GM18498 (cell line): ENCODE results near the gene ZNF726.
"Not testable (repeated sequence)": the region's sequence is repeated elsewhere in the genome, so short reads cannot be mapped to it uniquely, and the experiment has no call there.

Experiments used
- ATAC-seq: cut with Tn5 transposase; IDR thresholded peaks from one replicate; pipeline ENCODE4 v1.9.1; 2021; ENCODE audit warnings: mild to moderate bottlenecking, moderate library complexity; ENCODE audit not compliant: unreplicated experiment

ZNF726 gene

DNA sequence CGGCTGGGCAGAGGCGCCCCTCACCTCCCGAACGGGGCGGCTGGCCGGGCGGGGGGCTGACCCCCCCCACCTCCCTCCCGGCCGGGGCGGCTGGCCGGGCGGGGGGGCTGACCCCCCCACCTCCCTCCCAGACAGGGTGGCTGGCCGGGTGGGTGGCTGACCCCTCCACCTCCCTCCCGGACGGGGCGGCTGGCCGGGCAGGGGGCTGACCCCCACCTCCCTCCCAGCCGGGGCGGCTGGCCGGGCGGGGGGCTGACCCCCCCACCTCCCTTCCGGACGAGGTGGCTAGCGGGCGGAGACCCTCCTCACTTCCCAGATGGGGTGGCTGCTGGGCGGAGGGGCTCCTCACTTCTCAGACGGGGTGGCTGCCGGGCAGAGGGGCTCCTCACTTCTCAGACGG lies 22.3 kb downstream of the ZNF726 start:
- not testable (repeated sequence) for ATAC-seq

DNA sequence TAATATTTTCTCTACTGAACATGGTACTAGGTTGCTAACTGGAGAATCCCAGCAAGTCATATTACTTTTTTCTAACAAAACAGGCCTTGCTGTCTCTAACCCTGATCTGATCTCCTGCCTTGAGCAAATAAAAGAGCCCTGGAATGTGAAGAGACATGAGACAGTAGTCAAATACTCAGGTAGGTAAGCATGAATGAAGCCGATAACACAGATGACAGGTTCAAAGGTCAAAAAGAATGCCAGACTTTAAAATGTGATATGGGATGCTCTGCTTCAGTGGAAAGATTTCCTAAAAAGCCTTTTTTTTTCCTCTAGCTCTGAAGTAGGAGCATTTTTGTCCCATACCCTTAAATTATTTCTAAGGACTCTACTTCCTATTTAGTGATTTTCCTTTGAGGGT lies 28.7 kb downstream of the ZNF726 start:
- ATAC-seq, result no peak

GRCh38 chr19:23946569-23946968 lies 31.9 kb downstream of the ZNF726 start:
- ATAC-seq, result no peak

- ATAC-seq, result no peak
Observed at GRCh38 chr19:23949611-23950010, 34.9 kb downstream of the ZNF726 start.

GRCh38 chr19:23956051-23956450 lies 41.4 kb downstream of the ZNF726 start:
- no peak for ATAC-seq

DNA sequence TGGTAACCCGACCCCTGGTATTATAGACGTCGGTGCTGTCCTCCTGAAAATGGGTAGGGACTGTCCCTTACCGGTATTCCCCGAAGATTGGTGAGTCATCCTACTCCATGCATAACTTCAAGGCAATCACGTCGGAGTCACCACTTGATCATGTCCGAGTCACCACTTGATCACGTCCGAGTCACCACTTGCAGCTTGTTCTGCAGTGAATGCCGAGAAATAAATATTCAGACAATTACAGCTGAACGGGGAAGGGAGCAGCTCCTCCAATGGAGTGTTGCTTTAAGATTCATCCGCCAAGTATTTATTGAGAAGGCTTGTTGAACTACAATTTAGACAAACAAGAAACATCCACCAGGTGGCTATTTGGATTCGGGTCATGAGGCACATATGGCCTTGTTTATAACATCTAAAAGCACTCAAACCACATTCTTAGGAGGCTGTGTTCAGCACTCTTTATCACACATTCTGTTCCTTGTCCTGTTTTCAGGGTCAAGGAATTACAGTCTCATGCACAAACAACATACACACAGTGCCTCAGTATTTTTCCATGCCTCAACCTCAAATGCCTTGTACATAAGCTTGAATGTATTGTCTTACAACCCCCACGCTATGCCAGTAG lies 43.1 kb downstream of the ZNF726 start:
- ATAC-seq, result no peak

GRCh38 chr19:23963396-23963795 lies 48.7 kb downstream of the ZNF726 start:
- not testable (repeated sequence) for ATAC-seq

- ATAC-seq, result not testable (repeated sequence)
Observed at GRCh38 chr19:23963881-23964280, 49.2 kb downstream of the ZNF726 start.

- ATAC-seq, result not testable (repeated sequence)
Observed at GRCh38 chr19:23964334-23964733, 49.6 kb downstream of the ZNF726 start.

- ATAC-seq, result no peak
Observed at GRCh38 chr19:23969630-23970029, 54.9 kb downstream of the ZNF726 start.

GRCh38 chr19:23971598-23971997 lies 56.9 kb downstream of the ZNF726 start:
- no peak for ATAC-seq

DNA sequence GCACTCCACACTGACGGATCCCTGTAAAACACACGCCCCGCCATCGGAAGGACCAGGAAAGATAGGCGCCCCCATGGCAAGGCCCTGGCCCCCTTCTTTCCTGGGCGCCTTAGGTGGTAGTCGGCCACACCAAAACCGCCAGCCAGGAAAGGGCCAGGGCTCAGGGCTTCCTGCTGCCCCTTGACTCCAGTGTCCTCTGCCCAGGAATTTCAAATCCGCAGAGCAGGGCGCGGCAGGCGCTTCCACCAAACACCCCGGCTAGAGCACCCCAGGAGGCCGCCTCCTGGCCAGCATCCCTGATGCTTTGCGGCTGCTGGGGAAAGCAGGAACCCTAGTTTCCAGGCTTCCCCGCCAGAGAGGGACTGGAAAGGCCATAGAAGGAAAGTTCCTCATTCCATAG lies 57.5 kb downstream of the ZNF726 start:
- ATAC-seq, result no peak

DNA sequence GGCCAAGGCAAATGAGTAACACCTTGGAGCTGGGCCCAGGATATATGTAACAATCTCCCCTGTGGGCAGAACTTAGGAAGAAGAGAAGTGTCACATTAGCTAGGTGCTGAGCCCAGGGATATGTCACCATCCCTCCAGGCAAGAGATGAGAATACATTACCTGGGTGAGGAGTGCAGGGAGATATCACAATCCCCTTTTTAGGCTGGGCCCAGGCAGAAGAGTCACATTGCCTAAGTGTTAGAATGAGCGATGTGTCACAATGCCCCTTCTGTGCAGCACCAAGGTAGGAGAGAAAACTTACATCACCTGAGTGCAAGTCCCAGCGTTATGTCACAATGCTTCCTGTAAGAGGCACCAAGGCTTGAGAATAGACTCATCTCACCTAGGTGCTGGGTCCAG lies 60.3 kb downstream of the ZNF726 start:
- ATAC-seq, result no peak

- not testable (repeated sequence) for ATAC-seq
Observed at GRCh38 chr19:23976631-23977030, 61.9 kb downstream of the ZNF726 start.

DNA sequence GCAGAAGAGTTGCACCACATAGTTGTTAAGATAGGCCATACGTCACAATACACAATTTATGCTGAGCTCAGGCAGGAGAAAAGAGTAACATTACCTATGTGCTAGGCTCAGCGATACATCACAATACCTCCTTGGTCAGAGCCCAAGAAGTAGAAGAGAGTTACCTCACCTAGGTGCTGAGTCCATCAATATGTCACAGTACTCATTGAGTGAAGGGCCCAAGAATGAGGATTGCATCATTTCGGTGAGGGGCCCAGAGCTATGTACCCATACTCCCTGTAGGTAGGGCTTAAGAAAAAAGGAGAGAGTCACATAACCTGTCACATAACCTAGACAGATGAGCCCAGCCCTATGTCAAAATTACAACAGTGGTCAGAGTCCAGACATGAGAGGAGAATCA lies 62.6 kb downstream of the ZNF726 start:
- not testable (repeated sequence) for ATAC-seq

DNA sequence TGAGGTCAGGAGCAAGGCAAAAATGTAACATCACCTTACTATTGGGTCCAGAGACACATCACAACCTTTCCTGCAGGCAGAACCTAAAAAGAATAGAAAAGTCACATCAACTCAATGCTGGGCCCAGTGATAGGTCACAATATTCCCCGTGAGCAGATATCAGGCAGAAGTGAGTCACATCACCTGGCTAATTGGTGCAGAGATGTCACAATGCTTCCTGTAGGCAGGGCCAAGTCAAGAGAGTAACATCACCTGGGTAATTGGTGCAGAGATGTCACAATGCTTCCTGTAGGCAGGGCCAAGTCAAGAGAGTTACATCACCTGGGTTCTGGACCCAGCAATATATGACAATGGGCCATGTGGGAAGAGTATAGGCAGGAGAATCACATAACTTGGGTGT lies 63.4 kb downstream of the ZNF726 start:
- ATAC-seq, result no peak

DNA sequence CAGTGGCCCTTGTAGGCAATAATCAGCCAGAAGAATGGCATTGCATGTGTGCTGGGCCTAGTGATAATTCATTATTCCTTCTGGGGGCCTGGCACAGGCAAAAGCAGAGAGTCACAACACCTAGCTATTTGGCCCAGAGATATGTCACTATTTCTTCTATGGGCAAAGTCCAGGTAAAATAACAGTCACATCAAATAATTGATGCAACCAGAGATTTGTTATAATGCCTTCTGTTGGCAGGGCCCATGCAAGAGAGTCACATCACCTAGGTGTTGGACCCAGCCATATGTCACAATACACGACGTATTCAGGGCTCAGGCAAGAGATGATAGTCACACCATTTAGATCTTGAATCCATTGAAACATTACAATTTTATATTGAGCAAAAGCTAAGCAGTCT lies 66.1 kb downstream of the ZNF726 start:
- no peak for ATAC-seq

- no peak for ATAC-seq
Observed at GRCh38 chr19:23981863-23982262, 67.2 kb downstream of the ZNF726 start.

GRCh38 chr19:23983406-23983805 lies 68.7 kb downstream of the ZNF726 start:
- ATAC-seq, result no peak
